ENCODE results near the gene CPSF3. TPM values are rescaled to one million over a fixed set of nuclear protein-coding genes. Genes with fewer than 3 reads are reported as not detected.

The CPSF3 gene
- total RNA-seq, 1 experiment from 2014 or later, result 61.0 TPM

DNA sequence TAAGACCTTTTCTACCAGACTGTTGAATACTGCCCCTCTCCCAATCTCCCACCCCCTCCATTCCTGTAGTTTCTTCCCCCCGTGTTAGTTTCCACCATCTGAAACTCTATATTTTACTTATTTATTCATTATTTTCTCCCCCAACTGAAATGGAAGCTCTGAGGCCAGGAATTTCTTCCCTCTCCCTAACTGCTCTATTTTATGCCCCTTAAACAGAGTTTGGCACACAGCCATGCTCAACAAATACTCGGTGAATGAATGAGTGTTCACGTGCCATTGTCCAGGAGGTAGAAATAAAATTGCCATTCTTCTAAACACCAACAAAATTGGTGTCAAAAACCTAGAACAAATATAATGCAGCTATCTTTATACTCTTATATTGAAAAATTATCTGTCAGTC lies 5.7 kb upstream of the CPSF3 start:
- DNase-seq (ENCODE audit: low read depth), result no peak

DNA sequence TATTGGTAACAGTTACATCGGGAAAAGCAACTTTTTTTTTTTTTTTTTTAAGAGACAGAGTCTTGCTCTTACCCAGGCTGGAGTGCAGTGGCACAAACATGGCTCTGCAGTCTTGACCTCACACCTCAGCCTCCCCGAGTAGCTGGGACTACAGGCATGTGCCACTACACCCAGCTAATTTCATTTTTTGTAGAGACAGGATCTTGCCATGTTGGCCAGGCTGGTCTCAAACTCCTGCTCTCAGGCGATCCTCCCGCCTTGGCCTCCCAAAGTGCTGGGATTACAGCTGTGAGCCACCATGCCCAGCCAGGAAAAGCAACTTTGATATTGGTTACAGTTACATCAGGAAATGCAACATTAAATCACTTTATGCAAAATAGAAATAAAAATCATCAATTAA lies 4.7 kb upstream of the CPSF3 start:
- DNase-seq (ENCODE audit: low read depth), result no peak

DNA sequence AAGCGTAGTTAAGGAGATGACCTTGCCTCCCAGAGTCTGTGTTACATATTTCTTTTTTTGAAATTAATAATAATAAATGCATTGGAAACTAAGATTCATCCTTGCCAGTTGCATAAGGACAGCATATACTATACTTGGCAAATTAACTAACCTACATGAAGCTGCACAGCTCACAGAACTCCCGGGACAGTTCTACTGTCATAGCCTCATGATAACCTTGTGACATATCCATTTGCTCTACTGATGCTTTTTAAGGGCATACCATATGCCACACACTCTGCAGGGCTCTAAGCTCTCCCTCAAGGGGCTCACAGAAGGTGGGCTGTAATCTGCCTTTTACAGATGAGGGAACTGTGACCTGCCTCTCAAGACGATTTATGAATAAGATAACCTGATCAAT lies 3.9 kb upstream of the CPSF3 start:
- no peak for DNase-seq (ENCODE audit: low read depth)

DNA sequence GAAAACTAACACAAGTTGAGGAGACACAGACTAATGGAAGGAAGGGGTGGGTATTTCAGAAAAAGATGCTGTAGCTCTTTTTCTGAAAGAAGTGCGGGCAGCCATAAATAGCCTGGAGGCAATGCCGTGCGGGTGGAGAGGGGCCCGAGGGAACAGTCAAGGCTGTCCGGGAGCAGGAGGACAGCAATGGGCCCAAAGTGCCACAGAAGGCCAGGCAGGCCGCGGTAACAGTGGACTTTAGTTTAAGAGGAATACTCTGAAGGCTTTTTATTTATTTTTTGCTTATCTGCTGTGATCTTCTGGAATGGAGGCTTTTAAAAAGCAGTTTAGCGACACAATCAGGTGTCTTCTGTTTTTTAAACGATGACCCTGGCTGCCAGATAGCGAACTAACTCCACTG lies 3.0 kb upstream of the CPSF3 start:
- DNase-seq (ENCODE audit: low read depth), result no peak

DNA sequence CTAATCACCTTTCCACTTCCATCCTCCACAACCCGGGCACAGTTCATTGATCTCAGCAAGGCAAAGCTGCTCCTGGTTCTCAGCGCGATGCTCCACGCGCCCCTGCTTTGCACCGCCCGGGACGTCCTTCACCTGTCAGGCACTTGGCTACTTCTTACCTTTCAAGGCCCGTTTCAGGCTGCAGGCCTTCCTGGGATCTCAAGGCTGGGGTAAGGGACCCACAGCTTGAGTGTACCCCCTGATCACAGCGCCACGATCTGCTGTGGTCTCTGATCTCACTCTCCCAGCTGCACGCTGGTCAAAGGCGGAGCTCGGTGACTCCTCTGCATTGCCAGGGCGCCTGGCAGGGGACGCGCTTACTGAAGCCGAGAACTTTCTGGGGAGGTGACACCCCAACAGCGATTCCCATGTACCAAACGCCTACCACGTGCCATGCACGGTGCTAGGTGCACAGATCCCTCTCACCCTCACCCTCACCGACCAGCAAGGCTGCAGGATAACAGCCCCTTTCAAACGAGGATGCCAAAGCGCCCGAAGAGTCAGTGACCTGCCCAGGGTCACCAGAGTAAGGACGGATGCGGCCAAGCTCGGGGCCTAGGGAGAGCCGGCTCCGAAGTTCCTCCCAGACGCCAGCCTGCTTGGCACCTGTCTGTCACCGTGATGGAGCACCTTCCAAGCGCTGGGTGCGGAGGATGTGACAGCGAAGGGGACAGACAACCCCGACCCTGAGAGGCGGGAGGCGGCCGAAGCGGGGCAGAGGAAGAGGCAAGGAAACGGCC lies 944 bp upstream of the CPSF3 start:
- DNase-seq (ENCODE audit: low read depth), result peak; percentile 46

DNA sequence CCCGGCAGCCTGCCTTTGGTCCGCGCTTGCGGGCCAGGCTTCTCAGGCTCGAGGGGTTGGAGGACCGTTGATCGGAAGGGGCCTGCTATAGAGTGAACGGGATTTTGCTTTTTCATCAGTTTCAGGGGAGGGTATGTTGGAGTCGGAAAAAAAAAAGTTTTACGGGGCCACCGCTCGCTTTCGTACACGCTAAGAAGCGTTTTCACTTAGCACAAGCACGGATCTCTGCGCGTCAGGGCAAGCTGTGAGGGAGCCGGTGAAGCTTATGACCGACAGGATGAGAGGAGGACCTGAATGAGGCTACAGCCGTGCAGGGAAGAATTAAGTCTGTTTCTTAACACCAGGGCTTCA lies 443 bp downstream of the CPSF3 start:
- no peak for DNase-seq (ENCODE audit: low read depth)

DNA sequence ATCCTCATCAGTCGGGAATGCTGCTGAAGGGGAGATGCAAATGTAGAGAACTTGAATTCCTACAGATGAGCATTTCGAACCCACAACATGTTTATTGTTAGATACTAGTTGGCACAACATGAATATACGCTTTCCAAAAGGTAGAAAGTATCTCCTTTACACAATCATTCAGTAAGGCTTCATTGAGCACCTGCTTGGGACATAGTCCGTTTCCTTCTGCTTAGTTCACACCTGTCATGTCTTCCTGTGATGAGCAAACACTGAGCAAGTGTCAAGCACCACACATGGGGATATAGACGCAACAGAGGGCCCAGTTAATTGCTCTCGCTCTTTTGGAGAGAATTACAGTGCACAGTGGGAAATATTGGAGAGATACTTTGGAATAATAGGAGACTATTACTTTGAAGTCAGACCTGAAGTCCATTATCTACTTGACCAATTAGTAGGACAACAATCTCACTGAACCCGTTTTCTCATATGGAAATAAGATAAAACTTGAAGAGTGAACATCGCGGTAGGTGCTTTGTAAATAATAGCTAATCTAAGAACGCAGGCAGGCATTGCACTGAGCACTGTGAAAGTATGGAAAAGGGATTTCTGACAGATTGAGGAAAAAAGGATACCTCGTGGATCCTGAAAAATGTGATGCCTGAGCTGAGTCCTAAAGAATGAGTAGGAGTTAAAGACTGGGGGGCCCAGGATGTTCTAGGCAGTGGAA lies 1.2 kb downstream of the CPSF3 start:
- DNase-seq (ENCODE audit: low read depth), result no peak

DNA sequence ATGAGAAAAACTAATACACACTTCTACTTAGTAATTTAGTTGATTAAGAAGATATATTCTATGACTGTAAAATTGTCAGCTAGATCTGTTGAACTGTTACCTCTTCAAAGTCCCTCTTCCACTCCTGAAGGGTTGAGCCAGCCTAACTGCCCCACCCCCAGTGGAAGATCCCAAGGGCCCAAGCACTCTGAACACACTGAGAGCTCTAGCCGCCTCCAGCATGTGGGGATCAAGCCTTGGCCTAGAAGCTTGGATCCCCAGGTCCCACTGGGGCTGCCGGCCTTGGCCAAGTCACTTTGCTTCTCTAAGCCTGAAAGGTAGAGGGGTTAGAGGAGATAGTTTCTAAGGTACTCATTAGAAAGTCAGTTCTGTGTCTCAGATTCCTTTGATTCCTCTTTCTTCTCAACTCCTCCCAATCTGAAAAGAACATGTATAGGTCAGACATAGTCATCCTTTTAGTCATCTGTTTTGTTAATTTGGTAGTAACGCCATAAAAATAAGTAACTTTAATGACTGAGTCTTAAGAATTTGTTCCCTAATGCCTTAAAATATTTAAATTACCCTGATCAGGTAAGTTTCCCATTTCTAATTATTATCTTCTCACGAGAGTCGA lies 5.6 kb downstream of the CPSF3 start:
- no peak for DNase-seq (ENCODE audit: low read depth)

DNA sequence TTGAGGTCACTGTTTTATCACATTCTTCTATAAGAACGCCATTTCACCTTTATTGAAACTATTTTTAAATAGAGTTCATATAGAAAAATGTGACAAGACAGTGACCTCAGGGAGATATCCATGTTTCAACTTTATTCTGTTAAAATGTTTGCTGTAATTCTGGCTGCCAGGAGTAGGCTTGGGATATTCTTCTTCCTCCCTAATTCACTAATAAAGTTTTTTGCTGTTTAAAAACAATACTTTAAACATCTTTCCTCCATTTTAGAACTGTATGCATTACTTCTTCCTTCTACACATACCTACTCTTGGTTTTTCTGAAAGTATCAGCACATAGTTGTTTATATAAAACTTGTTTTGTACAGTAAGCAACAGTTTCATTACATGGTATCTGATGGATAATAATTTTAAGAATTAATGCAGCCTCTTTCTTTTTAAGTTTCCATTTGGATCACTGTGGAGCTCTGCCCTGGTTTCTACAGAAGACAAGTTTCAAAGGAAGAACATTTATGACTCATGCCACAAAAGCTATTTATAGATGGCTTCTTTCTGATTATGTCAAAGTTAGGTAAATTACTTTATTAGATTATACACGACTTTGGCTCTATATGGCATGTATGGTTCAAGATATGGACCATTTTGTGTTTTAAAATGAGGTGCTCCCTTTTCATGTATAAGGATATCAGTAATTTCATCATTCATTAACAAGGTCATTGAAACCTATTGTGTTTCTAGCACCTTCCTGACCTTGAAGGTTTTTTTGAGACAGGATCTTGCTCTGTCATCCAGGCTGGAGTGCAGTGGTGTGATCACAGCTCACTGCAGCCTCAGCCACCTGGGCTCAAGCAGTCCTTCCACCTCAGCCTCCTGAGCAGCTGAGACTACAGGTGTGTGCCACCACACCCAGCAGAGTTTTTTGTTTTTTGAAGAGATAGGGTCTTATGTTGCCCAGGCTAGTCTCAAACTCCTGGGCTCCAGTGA lies 7.2 kb downstream of the CPSF3 start:
- peak; percentile 44 for DNase-seq (ENCODE audit: low read depth)

DNA sequence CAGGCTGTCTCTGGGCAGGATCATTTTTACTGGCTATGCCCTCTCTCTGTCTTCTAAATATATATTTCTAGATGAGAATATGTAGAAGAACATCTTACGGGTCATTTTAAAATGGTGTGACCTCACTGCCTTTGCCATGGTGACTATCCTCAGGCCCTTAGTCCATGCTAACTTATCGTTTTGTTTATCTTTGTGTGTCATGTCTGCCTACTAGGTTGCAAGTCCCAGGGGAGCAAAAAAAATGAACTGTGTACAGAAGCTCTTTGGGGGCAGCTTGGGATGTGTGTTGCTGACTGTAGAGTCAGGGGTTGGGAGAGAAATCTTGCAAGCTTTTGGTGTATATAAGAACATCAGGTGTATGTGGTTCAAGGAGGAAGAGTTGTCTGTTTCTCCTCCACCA lies 11.0 kb downstream of the CPSF3 start:
- DNase-seq (ENCODE audit: low read depth), result no peak

DNA sequence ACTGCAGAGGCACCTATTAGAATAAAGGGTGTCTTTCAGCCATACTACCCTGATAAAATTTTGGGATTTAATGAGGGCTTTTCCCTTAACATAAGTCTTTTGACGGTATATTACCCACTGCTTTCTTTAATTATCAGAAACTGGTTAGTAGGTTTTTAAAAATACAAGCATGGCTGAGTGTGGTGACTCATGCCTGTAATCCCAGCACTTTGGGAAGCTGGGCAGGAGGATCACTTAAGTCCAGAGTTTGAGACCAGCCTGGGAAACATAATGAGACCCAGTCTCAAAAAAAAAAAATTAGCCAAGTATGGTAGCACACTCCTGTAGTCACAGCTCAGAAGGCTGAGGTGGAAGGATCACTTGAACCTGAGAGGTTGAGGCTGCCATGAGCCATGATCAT lies 16.1 kb downstream of the CPSF3 start:
- DNase-seq (ENCODE audit: low read depth), result no peak

DNA sequence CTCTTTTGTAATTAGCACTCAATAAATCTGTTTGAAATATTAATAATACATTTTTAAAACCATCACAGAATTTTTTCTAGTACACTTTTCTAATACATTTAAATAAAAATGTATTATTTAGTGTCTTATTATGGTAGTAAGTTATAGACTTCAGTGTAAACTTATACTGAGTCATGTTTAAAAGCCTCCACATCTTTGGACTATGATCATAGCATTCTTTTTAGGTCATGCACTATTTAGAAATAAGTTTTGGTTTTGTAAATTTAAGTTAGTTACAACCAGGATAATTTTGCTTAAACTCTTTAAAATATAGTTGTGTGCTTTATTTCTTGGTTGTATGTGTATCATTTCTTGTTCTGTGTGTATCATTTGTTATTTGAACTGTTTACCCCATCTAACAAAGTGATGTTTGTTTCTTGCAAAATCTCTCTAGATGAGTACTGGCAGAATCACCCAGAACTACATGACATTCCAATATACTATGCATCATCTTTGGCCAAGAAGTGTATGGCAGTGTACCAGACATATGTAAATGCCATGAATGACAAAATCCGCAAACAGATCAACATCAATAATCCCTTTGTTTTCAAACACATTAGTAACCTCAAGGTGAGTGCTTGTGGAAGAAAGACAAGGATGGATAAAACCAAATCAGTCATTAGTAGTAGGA lies 16.7 kb downstream of the CPSF3 start:
- DNase-seq (ENCODE audit: low read depth), result no peak

DNA sequence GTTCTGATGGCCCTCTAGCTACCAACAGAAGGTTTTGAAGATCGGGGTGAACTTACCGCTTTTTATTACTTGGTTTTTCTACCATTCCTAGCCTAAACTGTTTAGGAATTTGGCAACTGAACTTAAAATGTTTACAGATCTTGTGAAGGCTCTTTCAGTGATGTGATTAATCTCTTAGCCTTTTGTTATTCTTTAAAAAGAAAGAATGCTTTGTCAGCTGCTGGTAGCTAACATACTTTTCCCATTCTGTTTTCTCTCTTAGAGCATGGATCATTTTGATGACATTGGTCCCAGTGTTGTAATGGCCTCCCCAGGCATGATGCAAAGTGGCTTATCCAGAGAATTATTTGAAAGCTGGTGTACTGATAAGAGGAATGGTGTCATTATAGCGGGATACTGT lies 18.1 kb downstream of the CPSF3 start:
- DNase-seq (ENCODE audit: low read depth), result no peak

DNA sequence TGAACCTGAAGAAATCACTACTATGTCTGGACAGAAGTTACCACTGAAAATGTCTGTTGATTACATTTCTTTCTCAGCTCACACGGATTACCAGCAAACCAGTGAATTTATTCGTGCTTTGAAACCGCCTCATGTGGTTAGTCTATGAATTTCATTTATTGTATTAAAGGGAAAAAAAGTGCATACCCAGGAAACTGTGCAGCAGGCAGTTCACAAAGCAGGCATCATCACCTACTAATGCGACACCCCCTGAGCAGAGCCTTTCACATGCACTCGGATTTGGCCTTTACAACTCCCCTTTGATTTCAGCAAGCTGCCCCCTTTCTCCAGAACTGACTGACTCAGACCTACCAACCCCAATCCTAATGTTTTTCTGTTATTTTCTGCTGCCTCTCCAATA lies 20.1 kb downstream of the CPSF3 start:
- DNase-seq (ENCODE audit: low read depth), result no peak

DNA sequence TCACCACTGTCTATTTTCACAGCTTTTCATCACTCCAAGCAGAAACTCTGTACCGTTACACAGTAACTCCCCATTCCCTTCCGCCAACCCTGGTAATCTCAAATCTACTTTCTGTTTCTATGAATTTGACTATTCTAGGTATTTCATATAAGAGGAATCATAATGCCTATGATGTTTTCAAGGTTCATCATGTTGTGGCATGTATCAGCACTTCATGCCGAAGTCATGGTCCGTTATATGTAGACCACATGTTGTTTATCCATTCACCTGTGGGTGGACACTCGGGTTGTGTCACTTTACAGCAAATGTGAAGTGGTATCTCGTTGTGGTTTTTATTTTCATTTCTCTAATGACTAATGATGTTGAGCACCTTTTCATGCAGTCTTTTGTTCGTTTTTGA lies 21.6 kb downstream of the CPSF3 start:
- DNase-seq (ENCODE audit: low read depth), result no peak

DNA sequence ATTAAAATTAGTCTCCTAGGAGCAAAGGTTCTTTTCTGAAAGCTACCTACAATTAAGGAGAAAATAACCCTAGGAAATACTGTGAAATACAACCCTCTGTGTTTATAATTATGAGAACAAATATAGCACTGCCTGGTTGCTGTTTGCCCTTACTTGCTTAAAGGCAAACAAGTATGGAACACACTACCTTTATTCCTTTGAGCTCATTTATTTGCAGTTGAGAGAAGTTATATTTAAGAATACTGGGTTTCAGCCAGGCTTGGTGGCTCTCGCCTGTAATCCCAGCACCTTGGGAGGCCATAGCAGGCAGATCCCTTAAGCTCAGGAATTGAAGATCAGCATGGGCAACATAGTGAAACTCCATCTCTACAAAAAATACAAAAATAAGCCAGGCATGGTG lies 27.8 kb downstream of the CPSF3 start:
- no peak for DNase-seq (ENCODE audit: low read depth)

DNA sequence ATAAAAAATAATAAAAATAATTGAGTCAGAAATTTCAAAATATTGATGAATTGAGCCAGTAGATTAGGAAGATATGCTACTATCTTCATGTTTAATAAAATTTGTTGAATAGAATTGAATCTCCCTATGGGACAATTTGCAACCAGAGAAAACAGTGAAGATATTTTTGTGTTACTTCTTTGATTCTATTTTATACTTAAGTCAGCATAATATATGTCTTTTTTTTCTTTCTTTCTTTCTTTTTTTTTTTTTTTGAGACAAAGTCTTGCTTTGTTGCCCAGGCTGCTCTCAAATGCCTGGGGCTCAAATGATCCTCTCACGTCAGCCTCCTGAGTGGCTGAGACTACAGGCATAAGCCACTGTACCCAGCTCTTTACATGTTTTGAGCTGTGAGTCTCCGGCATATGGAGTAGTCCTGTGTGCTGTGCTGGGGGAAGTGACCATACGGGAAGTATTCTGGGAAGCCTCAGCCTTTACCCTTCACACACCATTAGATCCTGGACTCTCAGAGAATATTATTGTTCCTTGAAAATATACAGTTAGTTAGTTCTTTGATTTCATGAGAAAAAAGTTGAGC lies 37.1 kb downstream of the CPSF3 start:
- no peak for DNase-seq (ENCODE audit: low read depth)

DNA sequence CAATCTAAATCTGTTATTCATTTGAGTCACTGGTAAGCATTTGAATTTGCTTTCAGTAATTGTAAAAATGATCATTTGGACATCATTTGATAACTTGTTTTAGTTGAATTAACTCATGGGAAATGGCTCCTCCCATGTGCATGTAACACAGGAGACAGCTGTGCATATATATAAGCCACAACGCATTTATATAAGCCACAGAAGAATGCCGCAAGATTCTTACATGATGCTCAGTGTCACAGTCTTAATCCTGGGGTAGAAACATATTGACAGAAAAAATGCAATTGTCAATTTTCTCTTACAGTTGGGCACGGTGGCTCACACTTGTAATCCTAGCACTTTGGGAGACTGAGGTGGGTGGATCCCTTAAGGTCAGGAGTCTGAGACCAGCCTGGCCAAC lies 37.6 kb downstream of the CPSF3 start:
- no peak for DNase-seq (ENCODE audit: low read depth)

DNA sequence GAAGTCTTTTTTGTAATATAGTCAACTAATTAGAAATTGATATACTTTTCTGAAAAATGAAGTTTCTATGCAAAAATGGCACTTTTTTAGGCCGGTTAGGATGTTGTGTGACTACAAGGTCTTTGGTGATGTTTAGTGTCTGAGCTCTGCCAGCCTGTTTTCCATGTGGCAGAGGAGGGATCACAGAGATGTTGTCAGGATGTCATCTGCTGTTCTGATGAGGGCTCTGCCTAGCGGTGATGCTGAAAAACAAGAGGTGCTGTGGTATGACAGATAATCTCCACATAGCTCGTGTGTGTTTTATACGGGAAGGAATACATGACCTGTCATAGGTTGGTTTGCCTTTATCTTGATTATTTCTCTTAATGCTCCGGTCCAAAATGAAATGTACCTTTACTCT lies 38.9 kb downstream of the CPSF3 start:
- DNase-seq (ENCODE audit: low read depth), result no peak

DNA sequence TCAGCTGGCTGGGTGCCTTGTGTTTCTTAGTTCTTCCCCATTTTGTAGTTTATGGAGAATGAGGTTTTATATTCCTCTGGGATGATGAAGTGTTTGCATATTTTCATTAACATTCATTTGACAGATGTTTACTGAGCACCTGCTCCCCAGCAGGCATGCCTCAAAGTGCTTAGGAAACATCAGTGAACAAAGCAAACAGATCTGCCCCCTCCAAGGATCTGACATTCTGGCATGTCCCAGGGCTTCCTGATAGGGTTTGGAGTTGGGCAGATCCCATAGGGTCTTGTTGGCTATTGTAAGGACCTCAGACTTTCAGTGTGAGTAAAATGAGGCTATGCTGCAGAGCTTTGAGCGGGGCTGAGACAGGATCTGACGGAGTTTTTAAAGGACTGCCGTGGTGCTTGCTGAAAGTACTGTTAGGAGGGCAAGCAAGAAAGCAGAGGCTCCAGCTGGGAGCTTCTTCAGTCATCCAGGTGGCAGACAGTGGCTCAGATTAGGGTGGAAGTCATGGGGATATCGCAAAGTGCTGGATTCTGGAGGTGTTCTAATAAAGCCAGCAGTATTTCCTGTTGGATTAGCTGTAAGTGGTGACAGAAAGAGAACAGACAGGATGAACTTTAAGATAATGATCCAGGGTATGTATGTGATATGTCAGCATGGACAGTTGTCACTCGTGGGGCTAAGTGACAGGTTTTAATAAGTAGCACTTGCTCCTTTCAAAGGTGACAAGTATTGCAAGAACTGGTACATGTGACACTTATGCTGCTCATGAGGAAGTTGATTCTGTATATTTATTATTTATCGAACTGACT lies 39.6 kb downstream of the CPSF3 start:
- DNase-seq (ENCODE audit: low read depth), result peak; percentile 81
